Activated CD4-positive, alpha-beta T cell treated with anti-CD3 and anti-CD28 coated beads, Interleukin-2, amount 10 ng/mL, durations not matched to agents 7 days and 5 days (primary cell): ENCODE results near the gene KRT85. TPM values are rescaled to one million over a fixed set of nuclear protein-coding genes. Genes with fewer than 3 reads are reported as not detected.
"Not testable (repeated sequence)": the region's sequence is repeated elsewhere in the genome, so short reads cannot be mapped to it uniquely, and the experiment has no call there.

Experiments used
- CTCF ChIA-PET: fragments of 350-600 bp; sonication (Branson Sonifier 250); formaldehyde crosslinking; loops from one replicate; lab custom pipeline; 2021; ENCODE audit warnings: antibody characterized with exemption; lab: Charles Lee
- POLR2A ChIA-PET: fragments of 350-600 bp; sonication (Branson Sonifier 250); formaldehyde crosslinking; loops from one replicate; lab custom pipeline; 2021; ENCODE audit warnings: antibody characterized with exemption; lab: Charles Lee
- DNase-seq: peaks from one replicate; pipeline ENCODE4 v3.0.0-alpha.2; 2020
- H3K27ac Mint-ChIP-seq: one replicate; pipeline ENCODE4 v1.8.0; 2021; ENCODE audit warnings: mild to moderate bottlenecking, moderate library complexity, mixed read lengths
- H3K27me3 Mint-ChIP-seq: one replicate; pipeline ENCODE4 v1.8.0; 2021; ENCODE audit warnings: mixed read lengths
- H3K36me3 Mint-ChIP-seq: one replicate; pipeline ENCODE4 v1.8.0; 2021; ENCODE audit warnings: low read depth, mixed read lengths
- H3K4me1 Mint-ChIP-seq: one replicate; pipeline ENCODE4 v1.8.0; 2021; ENCODE audit warnings: mixed read lengths
- H3K4me3 Mint-ChIP-seq: one replicate; pipeline ENCODE4 v1.8.0; 2021; ENCODE audit warnings: mild to moderate bottlenecking, moderate library complexity, mixed read lengths
- H3K9me3 Mint-ChIP-seq: one replicate; pipeline ENCODE4 v1.8.0; 2021; ENCODE audit warnings: mixed read lengths
- total RNA-seq, 2 experiments: library from RNA; stranded (reverse); gene quantifications; one replicate each; pipeline ENCODE4 v1.2.3, GENCODE V29; 2021

The KRT85 gene
- not detected for total RNA-seq

- Mint-ChIP-seq H3K4me3 (no peak within 1 kb of the TSS), H3K27me3 (peaks cover 2% of the 10 kb centered on the region), H3K4me1 (no peaks in the 10 kb centered on the region), H3K36me3 (no peaks in the 10 kb centered on the region), H3K27ac (no peak within 1 kb of the TSS), H3K9me3 (no peaks in the 10 kb centered on the region)
- no peak for DNase-seq
- ChIA-PET POLR2A (no interaction called here), CTCF (interaction anchor here (1.1 kb wide), 1 partner anchor 9 kb away, joined by 3 read pairs; no protein-coding TSS in a partner anchor)
These were observed at the start of gene KRT85 for GRCh38 chr12:52366738-52367485. Gene KRT85 (minus strand): TSS chr12:52367481. CDS start chr12:52367405, 76 bp downstream.

GRCh38 chr12:52416795-52417194, 49.5 kb upstream of the KRT85 start:
- peaks cover 3% of the 10 kb centered on the region for H3K27me3 Mint-ChIP-seq
- no peak overlapping the region for H3K4me3 Mint-ChIP-seq
- ChIA-PET POLR2A (no interaction called here), CTCF (no interaction called here)
- H3K9me3 Mint-ChIP-seq: no peaks in the 10 kb centered on the region
- H3K36me3 Mint-ChIP-seq: no peaks in the 10 kb centered on the region
- H3K27ac Mint-ChIP-seq: no peak overlapping the region
- DNase-seq: no peak
- H3K4me1 Mint-ChIP-seq: no peaks in the 10 kb centered on the region

- no peak overlapping the region for H3K27ac Mint-ChIP-seq
- no peaks in the 10 kb centered on the region for H3K36me3 Mint-ChIP-seq
- ChIA-PET POLR2A (no interaction called here), CTCF (interaction anchor here (0.7 kb wide), 1 partner anchor 132 kb away, joined by 3 read pairs; no protein-coding TSS in a partner anchor)
- no peaks in the 10 kb centered on the region for H3K9me3 Mint-ChIP-seq
- no peak overlapping the region for H3K4me3 Mint-ChIP-seq
- no peaks in the 10 kb centered on the region for H3K4me1 Mint-ChIP-seq
- no peak for DNase-seq
- peaks cover 2% of the 10 kb centered on the region for H3K27me3 Mint-ChIP-seq
These were observed 48.8 kb upstream of the KRT85 start for GRCh38 chr12:52415870-52416750.

- DNase-seq: no peak
- Mint-ChIP-seq H3K27ac (no peak overlapping the region), H3K4me1 (no peaks in the 10 kb centered on the region), H3K9me3 (no peaks in the 10 kb centered on the region), H3K4me3 (no peak overlapping the region), H3K36me3 (no peaks in the 10 kb centered on the region), H3K27me3 (no peaks in the 10 kb centered on the region)
- ChIA-PET CTCF (interaction anchor here (1.0 to 1.2 kb wide), 2 partner anchors 20 to 21 kb away, joined by 3 to 4 read pairs; no protein-coding TSS in a partner anchor), POLR2A (no interaction called here)
These were observed 47.7 kb upstream of the KRT85 start for GRCh38 chr12:52414936-52415335.

- DNase-seq: no peak
- H3K27me3 Mint-ChIP-seq: no peaks in the 10 kb centered on the region
- H3K36me3 Mint-ChIP-seq: no peaks in the 10 kb centered on the region
- POLR2A ChIA-PET: no interaction called here
- H3K27ac Mint-ChIP-seq: no peak overlapping the region
- CTCF ChIA-PET: interaction anchor here (0.6 to 1.1 kb wide), 3 partner anchors 16 to 194 kb away, joined by 3 to 6 read pairs (median 4); no protein-coding TSS in a partner anchor
- H3K4me3 Mint-ChIP-seq: no peak overlapping the region
- H3K4me1 Mint-ChIP-seq: no peaks in the 10 kb centered on the region
- no peaks in the 10 kb centered on the region for H3K9me3 Mint-ChIP-seq
These were observed 46.6 kb upstream of the KRT85 start for GRCh38 chr12:52413782-52414345.

GRCh38 chr12:52413202-52413601, 45.9 kb upstream of the KRT85 start:
- H3K9me3 Mint-ChIP-seq: no peaks in the 10 kb centered on the region
- H3K27ac Mint-ChIP-seq: no peak overlapping the region
- DNase-seq: no peak
- H3K36me3 Mint-ChIP-seq: no peaks in the 10 kb centered on the region
- H3K27me3 Mint-ChIP-seq: no peaks in the 10 kb centered on the region
- ChIA-PET CTCF (interaction anchor here (1.1 kb wide), 1 partner anchor 17 kb away, joined by 3 read pairs; no protein-coding TSS in a partner anchor), POLR2A (no interaction called here)
- no peak overlapping the region for H3K4me3 Mint-ChIP-seq
- H3K4me1 Mint-ChIP-seq: no peaks in the 10 kb centered on the region

- ChIA-PET CTCF (no interaction called here), POLR2A (no interaction called here)
- H3K27me3 Mint-ChIP-seq: no peaks in the 10 kb centered on the region
- H3K4me3 Mint-ChIP-seq: no peak overlapping the region
- no peaks in the 10 kb centered on the region for H3K36me3 Mint-ChIP-seq
- no peaks in the 10 kb centered on the region for H3K4me1 Mint-ChIP-seq
- H3K27ac Mint-ChIP-seq: no peak overlapping the region
- no peak for DNase-seq
- H3K9me3 Mint-ChIP-seq: no peaks in the 10 kb centered on the region
These were observed 44.5 kb upstream of the KRT85 start for GRCh38 chr12:52411815-52412214.

- H3K4me1 Mint-ChIP-seq, DNase-seq, CTCF ChIA-PET, H3K36me3 Mint-ChIP-seq, H3K4me3 Mint-ChIP-seq, H3K27ac Mint-ChIP-seq, H3K27me3 Mint-ChIP-seq, H3K9me3 Mint-ChIP-seq, POLR2A ChIA-PET: not testable (repeated sequence)
These were observed 43.4 kb upstream of the KRT85 start for GRCh38 chr12:52410589-52411248.

GRCh38 chr12:52407918-52408317, 40.6 kb upstream of the KRT85 start:
- Mint-ChIP-seq H3K36me3 (no peaks in the 10 kb centered on the region), H3K9me3 (no peaks in the 10 kb centered on the region), H3K27me3 (no peaks in the 10 kb centered on the region), H3K4me1 (no peaks in the 10 kb centered on the region), H3K27ac (no peak overlapping the region), H3K4me3 (no peak overlapping the region)
- ChIA-PET CTCF (no interaction called here), POLR2A (no interaction called here)
- DNase-seq: no peak

GRCh38 chr12:52405922-52406385, 38.7 kb upstream of the KRT85 start, which contains the start of gene KRT82:
Gene KRT82 (minus strand): TSS chr12:52406335. CDS start chr12:52406277, 58 bp downstream.
- no peaks in the 10 kb centered on the region for H3K9me3 Mint-ChIP-seq
- CTCF ChIA-PET: no interaction called here
- POLR2A ChIA-PET: no interaction called here
- no peak within 1 kb of the TSS for H3K4me3 Mint-ChIP-seq
- no peak within 1 kb of the TSS for H3K27ac Mint-ChIP-seq
- H3K4me1 Mint-ChIP-seq: no peaks in the 10 kb centered on the region
- H3K36me3 Mint-ChIP-seq: no peaks in the 10 kb centered on the region
- DNase-seq: no peak
- H3K27me3 Mint-ChIP-seq: no peaks in the 10 kb centered on the region

GRCh38 chr12:52404951-52405350, 37.7 kb upstream of the KRT85 start:
- no peaks in the 10 kb centered on the region for H3K36me3 Mint-ChIP-seq
- H3K27ac Mint-ChIP-seq: no peak overlapping the region
- ChIA-PET POLR2A (no interaction called here), CTCF (no interaction called here)
- no peak overlapping the region for H3K4me3 Mint-ChIP-seq
- H3K4me1 Mint-ChIP-seq: no peaks in the 10 kb centered on the region
- no peaks in the 10 kb centered on the region for H3K27me3 Mint-ChIP-seq
- no peak for DNase-seq
- no peaks in the 10 kb centered on the region for H3K9me3 Mint-ChIP-seq

GRCh38 chr12:52403561-52403960, 36.3 kb upstream of the KRT85 start:
- Mint-ChIP-seq H3K4me3 (no peak overlapping the region), H3K9me3 (no peaks in the 10 kb centered on the region), H3K27ac (no peak overlapping the region), H3K27me3 (peaks cover 3% of the 10 kb centered on the region), H3K4me1 (no peaks in the 10 kb centered on the region), H3K36me3 (no peaks in the 10 kb centered on the region)
- DNase-seq: no peak
- ChIA-PET CTCF (interaction anchor here (1.0 kb wide), 1 partner anchor 9 kb away, joined by 3 read pairs; no protein-coding TSS in a partner anchor), POLR2A (no interaction called here)
